K562 treated with DMSO at 1 percent for 24 hours (cell line): Measurements from ENCODE around the gene ADGRL4. TPM values are rescaled to one million over a fixed set of nuclear protein-coding genes. Genes with fewer than 3 reads are reported as not detected.

ENCODE experiments used
- total RNA-seq: library from RNA; unstranded; fragments of 300-600 nt; gene quantifications from 2 replicates; pipeline ENCODE4 v1.2.3, GENCODE V29; 2022; ENCODE audit warnings: low read depth; ENCODE audit not compliant: insufficient read depth

Gene ADGRL4
- not detected in 2 replicates for total RNA-seq

GRCh38 chr1:79006564-79006963, at the start of gene ADGRL4:
Gene ADGRL4, minus strand, starts transcription at chr1:79006730. Its CDS starts 76 bp downstream, at chr1:79006654.

